ENCODE data around the gene CDC27. TPM values are rescaled to one million over a fixed set of nuclear protein-coding genes. Genes with fewer than 3 reads are reported as not detected.
"Not testable (repeated sequence)": the region's sequence is repeated elsewhere in the genome, so short reads cannot be mapped to it uniquely, and the experiment has no call there.

Gene CDC27
- total and polyA plus RNA-seq, 2 donors (not counting 3 experiments of a cell fraction or from before 2014, with no cell fraction given): 76.1 to 172 TPM

DNA sequence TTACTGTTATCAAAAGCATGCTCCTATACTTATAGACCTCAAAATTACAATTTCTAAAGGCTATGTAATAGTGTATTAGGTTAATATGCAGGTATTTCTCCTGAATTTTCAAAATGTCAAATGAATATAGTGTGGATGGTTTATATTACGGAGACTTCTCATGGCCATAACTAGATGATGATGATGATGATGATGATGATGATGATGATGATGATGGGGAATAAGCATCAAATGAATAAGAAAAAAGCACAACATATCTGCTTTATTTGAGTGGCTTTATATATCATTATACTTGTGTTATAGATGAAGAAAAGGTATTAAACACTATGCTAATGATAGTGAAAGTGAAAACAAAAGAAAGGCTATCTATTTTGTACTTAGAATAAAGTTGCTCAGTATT is 53.9 kb downstream of the CDC27 start:
- Histone ChIP-seq H3K9me1 (replicated peaks; ENCODE audit: control insufficient read depth, extremely low read depth, insufficient read depth, low read length) (no peaks in the 10 kb centered on the region), H2AFZ (ENCODE audit: low read depth, low read length) (no peak overlapping the region), H4K20me1 (replicated peaks; ENCODE audit: control insufficient read depth, extremely low read depth, insufficient read depth, low read length) (no peaks in the 10 kb centered on the region), H3K4me2 (ENCODE audit: insufficient read depth, low read length) (no peak overlapping the region), H3K4me1 (ENCODE audit: control insufficient read depth, extremely low read depth, insufficient read depth, low read length) (no peaks in the 10 kb centered on the region), H3K4me3 (replicated peaks in 1 of 3; ENCODE audit: insufficient read depth in 1 of 3, low read depth in 1 of 3, low read length in 3 of 3) (no peak overlapping the region), H3K9me3 (replicated peaks; ENCODE audit: control insufficient read depth, insufficient read depth, low read length) (no peaks in the 10 kb centered on the region), H3K36me3 (ENCODE audit: control insufficient read depth in 2 of 2, extremely low read depth in 1 of 2, insufficient read depth in 2 of 2, low read length in 2 of 2) (peaks cover 8 to 16% of the 10 kb centered on the region in 2 experiments), H3K27me3 (ENCODE audit: control insufficient read depth in 2 of 2, insufficient read depth in 2 of 2, low read length in 2 of 2) (no peaks in the 10 kb centered on the region), H3K27ac (ENCODE audit: insufficient read depth, low read depth, low read length) (no peak overlapping the region), H3K79me2 (ENCODE audit: control insufficient read depth, insufficient read depth, low read length) (peaks cover 2% of the 10 kb centered on the region), H3K9ac (replicated peaks; ENCODE audit: extremely low read depth, insufficient read depth, low read length) (no peak overlapping the region)
- CTCF ChIA-PET: interaction anchor here (0.6 to 2.3 kb wide), 6 partner anchors 22 to 194 kb away, joined by 3 to 5 read pairs (median 3); no protein-coding TSS in a partner anchor
- POLR2A ChIA-PET: no interaction called here
- BruUV-seq (replicated peaks): no TSS peak
- DNase-seq (ENCODE audit: low read depth, low spot score) (no peak), FAIRE-seq (no peak)
- intact Hi-C loops (cut with micrococcal nuclease): no loop called here
- no peak for TF ChIP-seq POLR2AphosphoS5 (IDR thresholded peaks at IDR 0.05; ENCODE audit: insufficient read depth, low read depth, low read length)
- TF ChIP-seq MYC (IDR thresholded peaks at IDR 0.05; ENCODE audit: low read depth, low read length): no peak
- no peak for TF ChIP-seq FOS (IDR thresholded peaks at IDR 0.05; ENCODE audit: borderline replicate concordance, insufficient read depth, low read length)
- TF ChIP-seq JUN (IDR thresholded peaks at IDR 0.05; ENCODE audit: borderline replicate concordance, insufficient read depth, insufficient read length, low read depth): no peak
- TF ChIP-seq POLR2A (IDR thresholded peaks at IDR 0.05; ENCODE audit: low read depth, low read length): no peak
- TF ChIP-seq EZH2 (IDR thresholded peaks at IDR 0.05; ENCODE audit: borderline replicate concordance, low read depth, low read length, severe bottlenecking): no peak
- dilution Hi-C loops (cut with MboI; ENCODE audit: extremely low pct_ligation_motif_present, low sequenced_read_pairs): no loop called here

DNA sequence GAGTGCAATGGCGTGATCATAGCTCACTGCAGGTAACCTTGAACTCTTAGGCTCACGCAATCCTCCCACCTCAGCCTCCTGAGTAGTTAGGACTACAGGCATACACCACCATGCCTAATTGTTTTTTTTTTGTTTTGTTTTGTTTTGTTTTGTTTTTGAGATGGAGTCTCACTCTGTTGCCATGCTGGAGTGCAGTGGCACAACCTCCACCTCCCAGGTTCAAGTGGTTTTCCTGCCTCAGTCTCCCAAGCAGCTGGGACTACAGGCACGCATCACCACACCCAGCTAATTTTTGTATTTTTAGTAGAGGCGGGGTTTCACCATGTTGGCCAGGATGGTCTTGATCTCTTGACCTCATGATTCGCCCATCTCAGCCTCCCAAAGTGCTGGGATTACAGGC is 54.7 kb downstream of the CDC27 start:
- H3K9me1 ChIP-seq (replicated peaks; ENCODE audit: control insufficient read depth, extremely low read depth, insufficient read depth, low read length); H3K4me3 ChIP-seq (replicated peaks in 1 of 3; ENCODE audit: insufficient read depth in 1 of 3, low read depth in 1 of 3, low read length in 3 of 3); DNase-seq (ENCODE audit: low read depth, low spot score); H3K4me2 ChIP-seq (ENCODE audit: insufficient read depth, low read length); BruUV-seq (replicated peaks); dilution Hi-C loops (cut with MboI; ENCODE audit: extremely low pct_ligation_motif_present, low sequenced_read_pairs); H3K9ac ChIP-seq (replicated peaks; ENCODE audit: extremely low read depth, insufficient read depth, low read length); H3K79me2 ChIP-seq (ENCODE audit: control insufficient read depth, insufficient read depth, low read length); intact Hi-C loops (cut with micrococcal nuclease); H3K27ac ChIP-seq (ENCODE audit: insufficient read depth, low read depth, low read length); H3K27me3 ChIP-seq (ENCODE audit: control insufficient read depth in 2 of 2, insufficient read depth in 2 of 2, low read length in 2 of 2); H3K4me1 ChIP-seq (ENCODE audit: control insufficient read depth, extremely low read depth, insufficient read depth, low read length); FAIRE-seq; POLR2A ChIA-PET; H2AFZ ChIP-seq (ENCODE audit: low read depth, low read length); H4K20me1 ChIP-seq (replicated peaks; ENCODE audit: control insufficient read depth, extremely low read depth, insufficient read depth, low read length); H3K9me3 ChIP-seq (replicated peaks; ENCODE audit: control insufficient read depth, insufficient read depth, low read length): not testable (repeated sequence)
- CTCF ChIA-PET: interaction anchor here (0.6 to 1.2 kb wide), 3 partner anchors 23 to 192 kb away, joined by 3 to 5 read pairs (median 3); no protein-coding TSS in a partner anchor
- peaks cover 6 to 18% of the 10 kb centered on the region in 2 experiments for H3K36me3 ChIP-seq (ENCODE audit: control insufficient read depth in 2 of 2, extremely low read depth in 1 of 2, insufficient read depth in 2 of 2, low read length in 2 of 2)
